Measurements from ENCODE around the gene ZSWIM1.
A peak's percentile ranks its signal among the peaks of the same experiment; 100 is the strongest.

ZSWIM1 gene

GRCh38 chr20:45933266-45934045 is 52.4 kb downstream of the ZSWIM1 start:
- peak; percentile 85 for DNase-seq

GRCh38 chr20:45934046-45934585 is 53.1 kb downstream of the ZSWIM1 start:
- DNase-seq = no peak

All from activated CD8-positive, alpha-beta memory T cell treated with anti-CD3 and anti-CD28 coated beads for 24 hours (primary cell).